ENCODE measurements around the gene FBXW7.

DNA sequence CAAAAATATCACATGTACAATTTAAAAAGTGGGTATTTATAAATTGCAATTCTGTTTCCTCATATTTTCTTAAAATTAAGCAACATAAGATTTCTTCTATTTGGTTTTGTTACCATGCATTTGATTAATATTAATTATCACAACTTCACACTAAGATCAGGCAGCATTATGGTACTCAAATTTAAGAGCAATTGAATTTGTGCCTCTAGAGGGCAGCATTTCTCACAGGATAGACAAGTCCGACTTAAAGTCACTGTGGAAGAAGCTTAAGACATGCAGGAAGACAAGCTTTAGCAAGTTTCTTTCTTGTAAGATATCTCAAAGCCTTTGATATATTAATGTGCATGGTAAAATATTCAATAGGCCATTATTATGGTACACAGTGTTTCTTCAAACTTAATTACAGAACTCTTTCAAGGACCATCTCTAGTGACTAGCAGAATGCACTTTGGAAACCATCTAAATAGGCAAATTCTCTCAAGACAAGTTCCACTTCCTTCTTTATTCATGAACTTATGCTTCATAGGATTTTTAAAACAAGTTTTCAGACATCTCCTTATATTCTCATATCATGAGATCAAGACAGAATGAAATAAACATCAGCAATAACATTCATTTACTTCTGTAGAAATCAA is 35.0 kb downstream of the FBXW7 start:
- TF ChIP-seq, protein P1, sequence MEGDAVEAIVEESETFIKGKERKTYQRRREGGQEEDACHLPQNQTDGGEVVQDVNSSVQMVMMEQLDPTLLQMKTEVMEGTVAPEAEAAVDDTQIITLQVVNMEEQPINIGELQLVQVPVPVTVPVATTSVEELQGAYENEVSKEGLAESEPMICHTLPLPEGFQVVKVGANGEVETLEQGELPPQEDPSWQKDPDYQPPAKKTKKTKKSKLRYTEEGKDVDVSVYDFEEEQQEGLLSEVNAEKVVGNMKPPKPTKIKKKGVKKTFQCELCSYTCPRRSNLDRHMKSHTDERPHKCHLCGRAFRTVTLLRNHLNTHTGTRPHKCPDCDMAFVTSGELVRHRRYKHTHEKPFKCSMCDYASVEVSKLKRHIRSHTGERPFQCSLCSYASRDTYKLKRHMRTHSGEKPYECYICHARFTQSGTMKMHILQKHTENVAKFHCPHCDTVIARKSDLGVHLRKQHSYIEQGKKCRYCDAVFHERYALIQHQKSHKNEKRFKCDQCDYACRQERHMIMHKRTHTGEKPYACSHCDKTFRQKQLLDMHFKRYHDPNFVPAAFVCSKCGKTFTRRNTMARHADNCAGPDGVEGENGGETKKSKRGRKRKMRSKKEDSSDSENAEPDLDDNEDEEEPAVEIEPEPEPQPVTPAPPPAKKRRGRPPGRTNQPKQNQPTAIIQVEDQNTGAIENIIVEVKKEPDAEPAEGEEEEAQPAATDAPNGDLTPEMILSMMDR (conservative IDR thresholded peaks at IDR 0.05): peak; percentile 84
- no peak for TF ChIP-seq ZFX (IDR thresholded peaks at IDR 0.05)

Data from C4-2B (cell line).